Heart left ventricle (tissue), 16 donors: ENCODE measurements around the gene MAP2K5. TPM values are rescaled to one million over a fixed set of nuclear protein-coding genes. Genes with fewer than 3 reads are reported as not detected.

Source experiments
- ATAC-seq, 4 donors: fragments of 200-7000 bp; cut with Tn5 transposase; one replicate each; pipeline ENCODE4 v1.9.1; 2020 to 2022; ENCODE audit warnings: moderate library complexity in 4 of 4, mild to moderate bottlenecking in 3 of 4, moderate number of reproducible peaks in 1 of 4
- DNase-seq, 5 donors: peaks; one replicate each; pipeline ENCODE4 v3.0.0-alpha.2; 2020
- H3K27ac ChIP-seq, 12 donors: fragments of 200-600 bp; sonication (generic) in 4 of 12; one replicate each; pipeline versions ENCODE4 v1.5.0 to v1.8.0; 2016 to 2022; ENCODE audit warnings: mild to moderate bottlenecking in 2 of 12
- H3K27me3 ChIP-seq, 9 donors: fragments of 200-600 bp; sonication (generic) in 2 of 9; one replicate each; pipeline versions ENCODE4 v1.5.1 to v1.8.0; 2016 to 2022; ENCODE audit warnings: mild to moderate bottlenecking in 3 of 9
- H3K36me3 ChIP-seq, 9 donors: fragments of 200-600 bp; sonication (generic) in 2 of 9; one replicate each; pipeline versions ENCODE4 v1.5.0 to v1.8.0; 2018 to 2022; ENCODE audit warnings: mild to moderate bottlenecking in 2 of 9
- H3K4me1 ChIP-seq, 12 donors: fragments of 200-600 bp; sonication (generic) in 4 of 12; one replicate each; pipeline versions ENCODE4 v1.5.0 to v1.8.0; 2016 to 2022; ENCODE audit warnings: mild to moderate bottlenecking in 3 of 12
- H3K4me3 ChIP-seq, 12 donors: fragments of 200-600 bp; sonication (generic) in 4 of 12; one replicate each; pipeline versions ENCODE4 v1.5.0 to v1.8.0; 2017 to 2022; ENCODE audit warnings: mild to moderate bottlenecking in 9 of 12, moderate library complexity in 4 of 12
- H3K9me3 ChIP-seq, 12 donors: fragments of 200-600 bp; sonication (generic) in 4 of 12; one replicate each; pipeline versions ENCODE4 v1.5.0 to v1.8.0; 2016 to 2022; ENCODE audit warnings: mild to moderate bottlenecking in 1 of 12
- CTCF ChIP-seq, 12 donors: fragments of 200-600 bp; sonication (generic) in 4 of 12; IDR thresholded peaks; one replicate each; pipeline versions ENCODE4 v1.5.0 to v1.8.0; 2018 to 2022; ENCODE audit warnings: antibody characterized with exemption in 12 of 12, mild to moderate bottlenecking in 5 of 12
- POLR2A ChIP-seq, 2 donors: fragments of 450-650 bp; IDR thresholded peaks; one replicate each; pipeline ENCODE4 v1.6.1; 2017; ENCODE audit warnings: antibody characterized with exemption in 2 of 2, mild to moderate bottlenecking in 2 of 2, moderate library complexity in 2 of 2
- WGBS, 4 donors: extraction: QIAGEN DNeasy Blood & Tissue Kit in 2 of 4; methylation state at CpG; one replicate each; pipeline versions ENCODE4 v1.1.5 to v1.1.7; 2013 to 2018; 5-methylcytosine and 5-hydroxymethylcytosine counted together
- intact Hi-C, 10 donors: fragments of 100-400 bp; cut with DNase I; formaldehyde crosslinking; loops; one replicate each; pipeline versions ENCODE4 v1.11.1 to v1.14.2; 2022
- polyA plus RNA-seq, 2 donors: library from polyadenylated mRNA; stranded (reverse); fragments of 200-250 nt; gene quantifications; one replicate each; pipeline ENCODE4 v1.2.3, GENCODE V29; 2013
- total RNA-seq, 9 donors: library from RNA; depleted of rRNA in 2 of 9; stranded (reverse); fragments of >200 nt in 2 of 9; fragmentation: NEBNext Ultra II Directional in 3 of 9; extraction: Animal tissue kit (Norgen Biotek cat#: 25700) in 3 of 9; gene quantifications; one replicate each; pipeline versions ENCODE4 v1.1.0 to v1.2.4, GENCODE V29; 2016 to 2023
- donor health status: ischemic (EF 13 %, LVEDD 7.1; RV severe dilation, severe dysfunction).
- donor health status: healthy with polysubstance abuse.
- donor health status: DM: no; HTN: yes; CAD: no.
- donor health status: DM: no; HTN: no; CAD: no.
- donor health status: ischemic (EF 25% LVEDD 6.9; RV normal size, moderate dysfunction).
- donor health status: ischemic (EF 25% LVEDD 5.7; RV mildly dilated, moderate dysfunction).
- donor health status: healthy.
- donor health status: DM: yes; HTN: yes; CAD: no.
- donor health status: ischemic (EF 35%, LVEDD 5.7; RV mildly dilated, moderate dysfunction).
- donor health status: nonischemic (EF 11% LVEDD 7.7; RV severe dilation, severe dysfunction).
- donor health status: DM: yes; HTN: yes; CAD: no.
- donor health status: PGD.
- donor health status: ischemic (EF 29% LVEDD 5.4; RV normal size, mild dysfunction).
- donor health status: nonischemic (EF 23%, LVEDD 6.1; RV moderate dilation, normal function).

The MAP2K5 gene
- total and polyA plus RNA-seq, 11 donors, result 8.1 to 32.0 (median 19.1) TPM

GRCh38 chr15:67783303-67783702 lies 240.8 kb downstream of the MAP2K5 start:
- Histone ChIP-seq H3K4me3 (no peak overlapping the region), H3K36me3 (peaks cover 0 to 17% (median 0%) of the 10 kb centered on the region in 9 donors), H3K27me3 (no peaks in the 10 kb centered on the region), H3K27ac (no peak overlapping the region), H3K4me1 (peaks cover 0 to 3% (median 0%) of the 10 kb centered on the region in 12 donors), H3K9me3 (no peaks in the 10 kb centered on the region)
- no peak for ATAC-seq
- WGBS, 4 donors, result 82 to 97% (median 92%) methylated on average over 7 of the region's 7 CpGs
- intact Hi-C loops, result no loop called here
- DNase-seq, result no peak
- no peak for TF ChIP-seq CTCF (IDR thresholded peaks at IDR 0.05)
- TF ChIP-seq POLR2A (IDR thresholded peaks at IDR 0.05), result no peak

DNA sequence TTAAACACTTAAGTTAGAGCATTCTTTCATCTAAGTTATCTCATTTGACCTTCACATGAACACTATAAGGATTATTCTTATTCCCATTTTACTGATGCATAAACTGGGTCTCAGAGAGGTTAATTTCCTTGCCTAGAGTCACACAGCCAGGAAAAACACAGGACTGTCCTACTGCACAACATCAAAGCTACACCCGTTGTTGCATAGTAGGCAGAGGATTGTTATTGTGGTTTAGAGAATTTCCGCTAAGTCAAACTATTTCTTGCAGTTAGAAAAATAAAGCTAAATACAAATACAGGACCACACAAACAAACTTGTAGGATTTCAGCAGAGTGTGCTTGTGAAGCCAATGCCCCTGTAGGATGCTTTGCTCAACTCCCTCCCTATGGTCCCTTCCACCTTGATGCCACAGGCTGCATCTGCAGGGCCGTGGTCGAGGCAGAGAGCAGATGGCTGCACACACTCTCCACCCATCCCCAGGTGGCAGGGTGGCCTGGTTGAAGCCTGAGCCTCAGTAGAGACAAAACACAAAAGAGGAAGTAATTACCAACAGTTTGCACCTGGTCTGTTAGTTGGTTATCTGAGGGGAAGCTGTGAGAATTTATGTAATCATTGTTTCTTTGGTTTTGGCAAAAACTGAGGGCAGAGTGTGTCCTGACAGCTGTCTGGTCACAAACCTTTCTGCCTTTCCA lies 241.7 kb downstream of the MAP2K5 start:
- no peak for ATAC-seq
- Histone ChIP-seq H3K27ac (no peak overlapping the region), H3K4me1 (peaks cover 0 to 3% (median 0%) of the 10 kb centered on the region in 12 donors), H3K36me3 (peaks cover 0 to 17% (median 0%) of the 10 kb centered on the region in 9 donors), H3K27me3 (no peaks in the 10 kb centered on the region), H3K4me3 (no peak overlapping the region), H3K9me3 (no peaks in the 10 kb centered on the region)
- intact Hi-C loops, result no loop called here
- no peak for DNase-seq
- no peak for TF ChIP-seq CTCF (IDR thresholded peaks at IDR 0.05)
- TF ChIP-seq POLR2A (IDR thresholded peaks at IDR 0.05), result no peak
- WGBS, 4 donors, result 72 to 95% (median 74%) methylated on average over 4 of the region's 4 CpGs

DNA sequence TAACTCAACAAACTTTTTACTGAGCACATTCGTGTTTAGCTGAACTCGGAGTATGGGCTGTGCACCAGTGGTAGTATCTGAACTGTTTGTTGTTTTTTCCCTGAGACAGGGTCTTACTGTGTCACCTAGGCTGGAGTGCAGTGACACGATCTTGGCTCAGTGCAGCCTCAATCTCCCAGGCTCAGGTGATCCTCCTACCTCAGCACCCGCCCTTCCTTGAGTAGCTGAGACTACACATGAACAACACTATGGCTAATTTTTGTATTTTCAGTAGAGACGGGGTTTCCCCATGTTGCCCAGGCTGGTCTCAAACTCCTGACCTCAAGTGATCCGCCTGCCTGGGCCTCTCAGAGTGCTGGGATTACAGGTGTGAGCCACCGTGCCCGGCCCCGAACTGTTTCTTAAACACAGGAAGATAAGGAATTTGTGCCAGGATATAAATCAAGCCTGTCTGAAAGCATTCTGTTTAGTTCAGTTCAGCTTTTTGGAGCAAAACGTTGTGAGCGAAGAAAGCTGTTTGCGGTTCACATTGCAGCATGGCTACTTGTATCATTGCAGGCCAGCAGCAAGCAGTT lies 242.4 kb downstream of the MAP2K5 start:
- Histone ChIP-seq H3K36me3 (peaks cover 0 to 17% (median 0%) of the 10 kb centered on the region in 9 donors), H3K27me3 (no peaks in the 10 kb centered on the region), H3K4me3 (no peak overlapping the region), H3K4me1 (peaks cover 0 to 3% (median 0%) of the 10 kb centered on the region in 12 donors), H3K27ac (no peak overlapping the region), H3K9me3 (no peaks in the 10 kb centered on the region)
- WGBS, 4 donors, result 89 to 94% (median 93%) methylated on average over 12 of the region's 12 CpGs
- ATAC-seq (no peak), DNase-seq (no peak)
- TF ChIP-seq POLR2A (IDR thresholded peaks at IDR 0.05) (no peak), CTCF (IDR thresholded peaks at IDR 0.05) (no peak)
- intact Hi-C loops, result no loop called here

DNA sequence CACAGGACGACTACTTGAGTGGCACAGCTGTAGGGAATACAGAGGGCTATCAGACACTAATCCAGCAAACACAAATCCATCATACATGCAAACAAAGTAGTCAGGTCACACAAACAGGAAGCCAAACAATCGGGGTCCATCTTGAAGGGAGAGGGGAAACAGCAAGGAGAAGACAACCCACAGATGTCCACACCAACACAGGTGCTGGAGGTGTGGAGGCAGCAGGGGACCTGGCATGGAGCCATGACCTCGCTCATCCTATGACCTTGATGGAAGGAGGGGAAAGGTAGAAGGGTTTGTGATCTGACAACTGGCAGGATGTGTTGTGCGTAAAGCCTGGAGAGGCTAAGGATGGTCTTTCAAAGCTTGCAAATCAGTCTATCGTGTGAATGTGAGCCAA lies 242.9 kb downstream of the MAP2K5 start:
- DNase-seq (no peak), ATAC-seq (no peak)
- Histone ChIP-seq H3K36me3 (peaks cover 0 to 17% (median 0%) of the 10 kb centered on the region in 9 donors), H3K27ac (no peak overlapping the region), H3K4me3 (no peak overlapping the region), H3K27me3 (no peaks in the 10 kb centered on the region), H3K4me1 (no peaks in the 10 kb centered on the region), H3K9me3 (no peaks in the 10 kb centered on the region)
- TF ChIP-seq CTCF (IDR thresholded peaks at IDR 0.05), result no peak
- TF ChIP-seq POLR2A (IDR thresholded peaks at IDR 0.05), result no peak
- intact Hi-C loops, result no loop called here
- 81 to 84% (median 83%) methylated on average over 5 of the region's 5 CpGs for WGBS, 4 donors
